Brain microvascular endothelial cell (primary cell): Measurements from ENCODE around the gene CTRL.
"Not testable (repeated sequence)": the region's sequence is repeated elsewhere in the genome, so short reads cannot be mapped to it uniquely, and the experiment has no call there.

Source experiments
- DNase-seq: peaks from one replicate; pipeline ENCODE4 v3.0.0-alpha.2; 2020
- H3K27ac ChIP-seq: fragments of 250-450 bp; sonication (Bioruptor Pico); 2 replicates; pipeline ENCODE4 v1.5.1; 2020; ENCODE audit warnings: mild to moderate bottlenecking, moderate library complexity
- H3K27me3 ChIP-seq: fragments of 250-450 bp; sonication (Bioruptor Pico); replicated peaks from 2 replicates; pipeline ENCODE4 v1.5.1; 2020; ENCODE audit warnings: mild to moderate bottlenecking
- H3K36me3 ChIP-seq: fragments of 250-450 bp; sonication (Bioruptor Pico); replicated peaks from 2 replicates; pipeline ENCODE4 v1.5.1; 2020; ENCODE audit warnings: mild to moderate bottlenecking
- H3K4me3 ChIP-seq: 2 replicates; pipeline ENCODE4 v1.5.1; 2011; ENCODE audit warnings: low read depth, mild to moderate bottlenecking, control low read depth, low read length, moderate library complexity
- in situ Hi-C: cut with HindIII; loops from 2 replicates; pipeline ENCODE4 v1.10.0; 2017; ENCODE audit warnings: low sequenced_read_pairs, low pct_ligation_motif_present
- TF ChIP-seq, protein P1 (sequence below): IDR thresholded peaks from 2 replicates; pipeline ENCODE4 v1.5.1; 2011; ENCODE audit warnings: low read depth, mild to moderate bottlenecking, moderate library complexity, low read length, control low read depth, inconsistent platforms; ENCODE audit errors: missing control alignments

CTRL gene

GRCh38 chr16:67941469-67942199 lies 10.0 kb upstream of the CTRL start:
- in situ Hi-C loops: no loop called here
- Histone ChIP-seq H3K27me3 (no peaks in the 10 kb centered on the region), H3K27ac (no peak overlapping the region), H3K36me3 (peaks cover 67% of the 10 kb centered on the region), H3K4me3 (no peak overlapping the region)
- TF ChIP-seq, protein P1, sequence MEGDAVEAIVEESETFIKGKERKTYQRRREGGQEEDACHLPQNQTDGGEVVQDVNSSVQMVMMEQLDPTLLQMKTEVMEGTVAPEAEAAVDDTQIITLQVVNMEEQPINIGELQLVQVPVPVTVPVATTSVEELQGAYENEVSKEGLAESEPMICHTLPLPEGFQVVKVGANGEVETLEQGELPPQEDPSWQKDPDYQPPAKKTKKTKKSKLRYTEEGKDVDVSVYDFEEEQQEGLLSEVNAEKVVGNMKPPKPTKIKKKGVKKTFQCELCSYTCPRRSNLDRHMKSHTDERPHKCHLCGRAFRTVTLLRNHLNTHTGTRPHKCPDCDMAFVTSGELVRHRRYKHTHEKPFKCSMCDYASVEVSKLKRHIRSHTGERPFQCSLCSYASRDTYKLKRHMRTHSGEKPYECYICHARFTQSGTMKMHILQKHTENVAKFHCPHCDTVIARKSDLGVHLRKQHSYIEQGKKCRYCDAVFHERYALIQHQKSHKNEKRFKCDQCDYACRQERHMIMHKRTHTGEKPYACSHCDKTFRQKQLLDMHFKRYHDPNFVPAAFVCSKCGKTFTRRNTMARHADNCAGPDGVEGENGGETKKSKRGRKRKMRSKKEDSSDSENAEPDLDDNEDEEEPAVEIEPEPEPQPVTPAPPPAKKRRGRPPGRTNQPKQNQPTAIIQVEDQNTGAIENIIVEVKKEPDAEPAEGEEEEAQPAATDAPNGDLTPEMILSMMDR: no peak
- no peak for DNase-seq

- TF ChIP-seq, protein P1: no peak
- in situ Hi-C loops: no loop called here
- H3K4me3 ChIP-seq: no peak overlapping the region
- H3K27ac ChIP-seq: no peak overlapping the region
- DNase-seq: no peak
- H3K27me3 ChIP-seq: no peaks in the 10 kb centered on the region
- peaks cover 57% of the 10 kb centered on the region for H3K36me3 ChIP-seq
Observed at GRCh38 chr16:67940446-67941089, 8.9 kb upstream of the CTRL start.

DNA sequence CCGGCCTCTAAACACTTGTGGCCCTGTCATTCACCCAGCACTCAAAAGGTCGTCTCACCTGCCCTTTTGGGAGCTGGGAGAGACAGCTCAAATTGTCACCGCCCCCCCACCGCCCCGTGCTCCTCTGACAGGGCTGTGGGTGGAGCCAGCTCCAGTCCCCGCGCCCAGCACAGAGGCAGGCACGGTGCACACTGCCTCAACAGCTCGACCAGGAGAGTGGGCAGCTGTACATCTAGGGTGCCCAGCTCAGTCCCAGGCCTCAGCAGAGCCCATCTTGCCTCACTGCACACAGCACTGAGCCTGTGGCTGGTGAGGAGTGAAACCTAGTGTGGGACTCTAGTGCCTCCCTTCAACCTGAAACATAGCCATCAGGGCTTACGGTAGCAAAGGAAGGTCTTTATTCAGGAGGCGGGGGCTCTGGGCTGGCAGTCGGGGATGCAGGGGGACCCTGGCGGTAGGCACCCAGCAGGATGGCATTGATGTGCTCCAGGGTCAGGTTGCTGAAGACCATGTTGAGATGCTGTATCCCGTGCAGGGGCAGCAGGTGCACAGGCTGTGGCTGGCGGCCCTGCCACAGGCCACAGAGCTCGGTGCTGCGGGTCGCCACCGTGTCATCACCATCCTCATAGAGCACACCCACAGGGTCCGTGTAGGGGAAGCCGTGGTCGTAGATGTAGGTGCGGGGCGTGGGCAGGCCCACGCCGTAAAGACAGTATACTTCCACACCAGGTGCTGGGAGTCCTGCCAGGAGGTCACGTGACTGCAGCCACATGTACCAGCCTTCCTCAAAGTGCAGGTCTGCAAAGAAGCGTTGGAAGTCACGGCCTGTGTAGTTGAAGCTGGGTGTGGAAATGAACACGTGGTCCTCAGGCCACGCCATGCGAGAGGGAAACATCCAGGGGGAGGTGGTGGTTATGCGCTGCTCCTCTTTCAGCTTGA lies 8.1 kb upstream of the CTRL start:
- peaks cover 49% of the 10 kb centered on the region for H3K36me3 ChIP-seq
- H3K27me3 ChIP-seq: no peaks in the 10 kb centered on the region
- H3K4me3 ChIP-seq: no peak overlapping the region
- no peak for DNase-seq
- TF ChIP-seq, protein P1: no peak
- H3K27ac ChIP-seq: no peak overlapping the region
- in situ Hi-C loops: no loop called here

DNA sequence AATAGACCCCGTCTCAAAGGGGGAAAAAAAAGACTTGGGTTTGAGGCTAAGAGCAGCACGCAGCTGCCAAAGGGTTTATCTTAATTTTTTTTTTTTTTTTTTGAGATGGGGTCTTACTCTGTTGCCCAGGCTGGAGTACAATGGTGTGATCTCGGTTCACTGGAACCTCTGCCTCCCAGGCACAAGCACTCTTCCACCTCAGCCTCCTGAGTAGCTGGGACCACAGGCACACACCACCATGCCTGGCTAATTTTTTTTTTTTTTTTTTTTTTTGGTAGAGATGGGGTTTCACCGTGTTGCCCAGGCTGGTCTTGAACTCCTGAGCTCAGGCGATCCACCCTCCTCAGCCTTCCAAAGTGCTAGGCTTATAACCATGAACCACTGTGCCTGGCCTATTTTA lies 6.1 kb upstream of the CTRL start:
- H3K27ac ChIP-seq, H3K4me3 ChIP-seq, H3K27me3 ChIP-seq, DNase-seq, in situ Hi-C loops: not testable (repeated sequence)
- peaks cover 34% of the 10 kb centered on the region for H3K36me3 ChIP-seq

GRCh38 chr16:67936880-67937605 lies 5.4 kb upstream of the CTRL start:
- in situ Hi-C loops: no loop called here
- DNase-seq: no peak
- H3K36me3 ChIP-seq: peaks cover 27% of the 10 kb centered on the region

More at GRCh38 chr16:67936880-67937605, 5.4 kb upstream of the CTRL start:
- TF ChIP-seq, protein P1: no peak
- Histone ChIP-seq H3K4me3 (peak overlapping the region; percentile 99), H3K27ac (peak overlapping the region; percentile 65), H3K27me3 (no peaks in the 10 kb centered on the region)
